K562 (cell line): Measurements from ENCODE around the gene PI4K2A. TPM values are rescaled to one million over a fixed set of nuclear protein-coding genes. Genes with fewer than 3 reads are reported as not detected.

Source experiments
- ATAC-seq: fragments of 200-7000 bp; cut with Tn5 transposase; 3 replicates; pipeline ENCODE4 v1.9.1; 2020; ENCODE audit warnings: moderate library complexity
- BruUV-seq: library from RNA; stranded (reverse); fragments of 400-500 nt; replicated peaks from 2 replicates; lab custom pipeline; 2021; lab: Mats Ljungman, UMichigan
- CTCF ChIA-PET: fragments of 300-600 bp; formaldehyde crosslinking; extraction: SDS; loops from one replicate; lab custom pipeline; 2021; ENCODE audit warnings: low intra/inter-chr PET ratio; lab: Yijun Ruan, JAX
- POLR2A ChIA-PET: fragments of 300-600, 350-650 bp; sonication (Branson Sonifier 250); formaldehyde crosslinking; extraction: SDS; loops from one replicate; lab custom pipeline; 2021; ENCODE audit warnings: antibody characterized with exemption, inconsistent platforms; lab: Yijun Ruan, JAX
- DNase-seq, 4 experiments: peaks; one replicate each; pipeline versions ENCODE4 v3.0.0 to v3.0.0-alpha.2; 2011 to 2018; ENCODE audit warnings: low spot score in 3 of 4, mixed read lengths in 3 of 4; ENCODE audit errors: extremely low read depth in 1 of 4
- FAIRE-seq: peaks from 2 replicates; lab custom pipeline; 2011; peaks lifted over from hg19 to GRCh38; lab: Jason Lieb, UNC
- H2AFZ ChIP-seq: 2 replicates; pipeline ENCODE4 v1.6.0; 2011; ENCODE audit warnings: low read depth, low read length, control low read depth, inconsistent platforms
- H3K27ac ChIP-seq: fragments of 200-600 bp; 3 replicates; pipeline ENCODE4 v1.8.0; 2011; ENCODE audit warnings: low read depth, mild to moderate bottlenecking, control low read depth, inconsistent platforms, low read length, moderate library complexity, mixed read lengths; ENCODE audit errors: extremely low read depth
- H3K27me3 ChIP-seq, 2 experiments: fragments of 300-600 bp in 1 of 2; 2 replicates in 1 of 2; 3 replicates in 1 of 2; pipeline versions ENCODE4 v1.6.0 to v1.8.0; 2011; ENCODE audit warnings: inconsistent platforms in 2 of 2, low read length in 2 of 2, mild to moderate bottlenecking in 1 of 2, mixed read lengths in 1 of 2, moderate library complexity in 1 of 2; ENCODE audit not compliant: control insufficient read depth in 2 of 2, insufficient read depth in 2 of 2
- H3K36me3 ChIP-seq: fragments of 300-600 bp; 3 replicates; pipeline ENCODE4 v1.8.0; 2011; ENCODE audit warnings: mild to moderate bottlenecking, low read length, inconsistent platforms; ENCODE audit not compliant: control insufficient read depth, insufficient read depth
- H3K4me1 ChIP-seq, 2 experiments: fragments of 200-600 bp in 1 of 2; replicated peaks in 1 of 2; 2 replicates in 1 of 2; 3 replicates in 1 of 2; pipeline versions ENCODE4 v1.5.1 to v1.8.0; 2011; ENCODE audit warnings: inconsistent platforms in 2 of 2, low read length in 2 of 2, mild to moderate bottlenecking in 1 of 2, mixed read lengths in 1 of 2, moderate library complexity in 1 of 2; ENCODE audit not compliant: control insufficient read depth in 2 of 2, insufficient read depth in 2 of 2
- H3K4me2 ChIP-seq: 2 replicates; pipeline ENCODE4 v1.6.1; 2011; ENCODE audit warnings: low read length, control low read depth, inconsistent platforms, mixed read lengths; ENCODE audit not compliant: insufficient read depth
- H3K4me3 ChIP-seq: fragments of 200-600 bp; sonication (generic), shearing (Covaris generic); 2 replicates; pipeline ENCODE4 v1.5.1; 2016; ENCODE audit warnings: control low read depth, inconsistent platforms
- H3K79me2 ChIP-seq: fragments of 200-600 bp; 3 replicates; pipeline ENCODE4 v1.8.0; 2011; ENCODE audit warnings: low read length, inconsistent platforms; ENCODE audit not compliant: control insufficient read depth, insufficient read depth
- H3K9ac ChIP-seq, 2 experiments: 2 replicates each; pipeline versions ENCODE4 v1.6.0 to v1.6.1; 2011; ENCODE audit warnings: low read depth in 2 of 2, low read length in 2 of 2, control low read depth in 1 of 2, inconsistent platforms in 1 of 2, mild to moderate bottlenecking in 1 of 2, mixed read lengths in 1 of 2; ENCODE audit not compliant: insufficient read depth in 1 of 2
- H3K9me1 ChIP-seq: one replicate; pipeline ENCODE4 v1.6.0; 2011; ENCODE audit warnings: inconsistent platforms, mild to moderate bottlenecking, low read length, moderate library complexity; ENCODE audit not compliant: control insufficient read depth, insufficient read depth
- H3K9me3 ChIP-seq: replicated peaks from 2 replicates; pipeline ENCODE4 v1.5.1; 2011; ENCODE audit warnings: low read depth, low read length, inconsistent platforms; ENCODE audit not compliant: control insufficient read depth, insufficient read depth
- H4K20me1 ChIP-seq: replicated peaks from 2 replicates; pipeline ENCODE4 v1.6.1; 2011; ENCODE audit warnings: low read length, inconsistent platforms, mixed read lengths; ENCODE audit not compliant: control insufficient read depth, insufficient read depth
- BDP1 ChIP-seq: IDR thresholded peaks from 3 replicates; pipeline ENCODE4 v1.6.1; 2011; ENCODE audit not compliant: insufficient read length, insufficient read depth
- CBFA2T3 ChIP-seq: fragments of 450-650 bp; IDR thresholded peaks from 2 replicates; pipeline ENCODE4 v1.6.1; 2017
- NFYB ChIP-seq: IDR thresholded peaks from 2 replicates; pipeline ENCODE4 v1.6.1; 2011; ENCODE audit warnings: mild to moderate bottlenecking, moderate library complexity; ENCODE audit not compliant: insufficient read length; ENCODE audit errors: extremely low read depth
- TCFL5 ChIP-seq: fragments of 250-450 bp; sonication (Bioruptor Pico); conservative IDR thresholded peaks from 2 replicates; pipeline ENCODE4 v1.6.1; 2021; ENCODE audit warnings: mild to moderate bottlenecking, moderate library complexity, matching md5 sums
- ZKSCAN1 ChIP-seq: fragments of 150-350 bp; IDR thresholded peaks from 2 replicates; pipeline ENCODE4 v1.6.1; 2016; ENCODE audit warnings: low read depth, low read length
- ZNF184 ChIP-seq: sonication (generic); formaldehyde crosslinking; IDR thresholded peaks from 2 replicates; pipeline ENCODE4 v1.5.0; 2020; ENCODE audit warnings: missing genetic modification reagents
- ZNF407 ChIP-seq: fragments of 450-650 bp; IDR thresholded peaks from 2 replicates; pipeline ENCODE4 v1.6.1; 2016; ENCODE audit warnings: low read depth
- WGBS: fragments of 100-300 bp; shearing (Covaris generic); methylation state at CpG from one replicate; pipeline ENCODE4 v1.1.6; 2016; ENCODE audit warnings: low coverage, mixed read lengths; ENCODE audit not compliant: insufficient coverage; ENCODE audit errors: missing lambda C conversion rate; 5-methylcytosine and 5-hydroxymethylcytosine counted together
- in situ Hi-C: fragments of 300-500 bp; cut with MboI; formaldehyde crosslinking; loops from 4 replicates; pipeline ENCODE4 v1.15.0; 2018; ENCODE audit warnings: inconsistent platforms, mixed read lengths
- intact Hi-C: fragments of 100-400 bp; cut with micrococcal nuclease; formaldehyde crosslinking; loops from 2 replicates; pipeline ENCODE4 v1.14.2; 2022
- polyA plus RNA-seq, 8 experiments: library from polyadenylated mRNA; depleted of rRNA in 4 of 8; stranded (reverse) in 5 of 8; unstranded in 3 of 8; fragments of >200 nt; fragmentation: Nextera tagmentation in 2 of 8; fragmentation: Illumina TruSeq in 1 of 8; extraction: Ambion mirVana in 2 of 8; extraction: Trizol in 1 of 8; gene quantifications; 2 replicates each; pipeline versions ENCODE4 v1.2.1 to v1.2.3, GENCODE V29; 2011 to 2014; ENCODE audit warnings: inconsistent platforms in 1 of 8, missing spikeins in 1 of 8
- total RNA-seq, 7 experiments: library from RNA; depleted of rRNA in 6 of 7; stranded (reverse); fragments of >200 nt in 6 of 7; fragmentation: Illumina TruSeq in 2 of 7; extraction: Trizol in 2 of 7; gene quantifications; 2 replicates each; pipeline versions ENCODE4 v1.2.1 to v1.2.3, GENCODE V29; 2011 to 2021; ENCODE audit warnings: low replicate concordance in 1 of 7
- TF ChIP-seq, protein P1 (sequence below): fragments of 450-650 bp; IDR thresholded peaks from 2 replicates; pipeline ENCODE4 v1.6.1; 2017; ENCODE audit warnings: antibody characterized with exemption
- TF ChIP-seq, protein P2 (sequence below): sonication (generic); formaldehyde crosslinking; IDR thresholded peaks from 2 replicates; pipeline ENCODE4 v1.8.0; 2023; ENCODE audit warnings: mild to moderate bottlenecking, missing genetic modification reagents

PI4K2A gene
- total and polyA plus RNA-seq, 9 of the 15 experiments (the other 6 are each of a cell fraction or from before 2014, with no cell fraction given) = 4.4 to 28.4 (median 16.5) TPM

DNA sequence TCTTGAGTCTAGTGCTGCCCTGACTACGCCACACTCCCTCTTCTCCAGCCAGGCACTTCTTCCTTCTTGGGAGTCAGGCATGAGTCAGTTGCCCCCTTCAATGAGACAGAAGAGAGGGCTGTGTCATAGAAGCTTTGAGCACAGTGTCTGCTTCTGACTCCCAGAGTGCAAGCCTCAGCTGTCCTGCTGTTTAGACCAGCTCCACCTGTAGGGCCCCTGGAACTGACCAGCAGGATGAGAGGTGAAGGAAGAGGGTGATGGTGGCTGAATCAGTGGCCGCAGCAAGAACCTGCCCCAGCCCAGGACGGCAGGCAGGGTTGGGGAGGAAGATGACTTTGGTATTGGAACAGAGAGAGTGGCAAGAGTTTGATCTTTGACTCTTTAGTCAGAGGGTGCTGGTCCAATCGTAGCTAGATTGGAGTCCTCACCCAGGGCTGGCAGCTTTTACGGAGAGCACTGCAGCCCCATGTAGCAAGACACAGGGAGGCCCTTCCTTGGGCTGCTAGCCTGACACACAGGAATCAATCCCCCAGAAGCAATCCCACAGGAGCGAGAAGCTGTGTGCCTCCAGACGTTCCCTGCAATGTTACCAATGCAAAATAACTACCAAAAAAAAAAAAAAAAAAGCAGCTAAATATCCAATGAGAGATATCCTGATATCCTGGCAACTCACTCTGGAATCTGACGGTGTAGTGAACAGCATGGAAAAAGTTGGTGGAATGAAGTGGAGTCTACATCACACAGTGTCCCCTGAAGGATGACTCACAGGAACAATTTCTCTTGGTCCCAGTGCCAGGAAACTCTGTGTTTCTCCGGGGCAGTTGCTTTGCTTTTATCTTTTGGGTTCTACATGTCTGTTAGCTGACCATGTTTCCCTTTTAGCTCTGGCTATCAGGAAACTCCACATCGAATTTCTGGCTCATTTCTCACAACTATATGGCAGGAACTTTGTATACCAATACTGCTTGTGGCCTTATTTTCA is 44.1 kb upstream of the PI4K2A start:
- H3K79me2 ChIP-seq = no peaks in the 10 kb centered on the region
- peaks cover 17 to 23% of the 10 kb centered on the region in 2 experiments for H3K4me1 ChIP-seq
- H3K9me1 ChIP-seq = no peaks in the 10 kb centered on the region
- peak; percentile 69 for FAIRE-seq
- ChIA-PET CTCF (no interaction called here), POLR2A (interaction anchor here (0.9 to 1.4 kb wide), 2 partner anchors 12 to 130 kb away, joined by 3 to 6 read pairs; no protein-coding TSS in a partner anchor)
- peak overlapping the region; percentile 22; the same call in 1 of the 3 replicates for H3K27ac ChIP-seq
- no TSS peak for BruUV-seq
- H3K36me3 ChIP-seq = no peaks in the 10 kb centered on the region
- 48% methylated on average over 8 of the region's 10 CpGs for WGBS
- peak in 2 of 4 experiments; percentile 23 to 56 for DNase-seq
- H4K20me1 ChIP-seq = no peaks in the 10 kb centered on the region
- no peak overlapping the region for H3K4me3 ChIP-seq
- peak overlapping the region; percentile 86 for H2AFZ ChIP-seq
- intact Hi-C loops = no loop called here
- ATAC-seq = peak; percentile 71
- H3K9ac ChIP-seq = peak overlapping the region in 1 of 2 experiments; percentile 45; a peak in 2 of 4 replicates
- no peaks in the 10 kb centered on the region for H3K9me3 ChIP-seq
- in situ Hi-C loops = no loop called here
- H3K4me2 ChIP-seq = no peak overlapping the region
- no peaks in the 10 kb centered on the region for H3K27me3 ChIP-seq
- TF ChIP-seq TCFL5 (CRISPR knock-in tag) = no peak
- TF ChIP-seq BDP1 = no peak
- TF ChIP-seq NFYB = no peak
- TF ChIP-seq, protein P1, sequence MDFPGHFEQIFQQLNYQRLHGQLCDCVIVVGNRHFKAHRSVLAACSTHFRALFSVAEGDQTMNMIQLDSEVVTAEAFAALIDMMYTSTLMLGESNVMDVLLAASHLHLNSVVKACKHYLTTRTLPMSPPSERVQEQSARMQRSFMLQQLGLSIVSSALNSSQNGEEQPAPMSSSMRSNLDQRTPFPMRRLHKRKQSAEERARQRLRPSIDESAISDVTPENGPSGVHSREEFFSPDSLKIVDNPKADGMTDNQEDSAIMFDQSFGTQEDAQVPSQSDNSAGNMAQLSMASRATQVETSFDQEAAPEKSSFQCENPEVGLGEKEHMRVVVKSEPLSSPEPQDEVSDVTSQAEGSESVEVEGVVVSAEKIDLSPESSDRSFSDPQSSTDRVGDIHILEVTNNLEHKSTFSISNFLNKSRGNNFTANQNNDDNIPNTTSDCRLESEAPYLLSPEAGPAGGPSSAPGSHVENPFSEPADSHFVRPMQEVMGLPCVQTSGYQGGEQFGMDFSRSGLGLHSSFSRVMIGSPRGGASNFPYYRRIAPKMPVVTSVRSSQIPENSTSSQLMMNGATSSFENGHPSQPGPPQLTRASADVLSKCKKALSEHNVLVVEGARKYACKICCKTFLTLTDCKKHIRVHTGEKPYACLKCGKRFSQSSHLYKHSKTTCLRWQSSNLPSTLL = no peak
- no peak for TF ChIP-seq ZNF184 (CRISPR knock-in tag)
- TF ChIP-seq, protein P2, sequence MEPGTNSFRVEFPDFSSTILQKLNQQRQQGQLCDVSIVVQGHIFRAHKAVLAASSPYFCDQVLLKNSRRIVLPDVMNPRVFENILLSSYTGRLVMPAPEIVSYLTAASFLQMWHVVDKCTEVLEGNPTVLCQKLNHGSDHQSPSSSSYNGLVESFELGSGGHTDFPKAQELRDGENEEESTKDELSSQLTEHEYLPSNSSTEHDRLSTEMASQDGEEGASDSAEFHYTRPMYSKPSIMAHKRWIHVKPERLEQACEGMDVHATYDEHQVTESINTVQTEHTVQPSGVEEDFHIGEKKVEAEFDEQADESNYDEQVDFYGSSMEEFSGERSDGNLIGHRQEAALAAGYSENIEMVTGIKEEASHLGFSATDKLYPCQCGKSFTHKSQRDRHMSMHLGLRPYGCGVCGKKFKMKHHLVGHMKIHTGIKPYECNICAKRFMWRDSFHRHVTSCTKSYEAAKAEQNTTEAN (CRISPR knock-in tag) = no peak
- no peak for TF ChIP-seq ZKSCAN1
- peak; percentile 19; the same call in 1 of the 2 replicates for TF ChIP-seq CBFA2T3
- no peak for TF ChIP-seq ZNF407
